Tibial nerve (tissue), 4 donors: Measurements from ENCODE around the gene ZNF606. TPM values are rescaled to one million over a fixed set of nuclear protein-coding genes. Genes with fewer than 3 reads are reported as not detected.

Experiments used
- DNase-seq, 2 donors: peaks; one replicate each; pipeline ENCODE4 v3.0.0-alpha.2; 2019; ENCODE audit warnings: low spot score in 2 of 2
- H3K27ac ChIP-seq, 4 donors: fragments of 200-600 bp; sonication (generic) in 3 of 4; one replicate each; pipeline ENCODE4 v1.5.1; 2017 to 2019; ENCODE audit warnings: mild to moderate bottlenecking in 1 of 4
- H3K27me3 ChIP-seq, 2 donors: fragments of 200-600 bp; sonication (generic) in 1 of 2; one replicate each; pipeline versions ENCODE4 v1.5.1 to v1.6.0; 2017 to 2019
- H3K36me3 ChIP-seq, 3 donors: fragments of 200-600 bp; sonication (generic); one replicate each; pipeline ENCODE4 v1.5.1; 2018 to 2019
- H3K4me1 ChIP-seq, 4 donors: fragments of 200-600 bp; sonication (generic) in 3 of 4; one replicate each; pipeline ENCODE4 v1.5.1; 2017 to 2019
- H3K4me3 ChIP-seq, 4 donors: fragments of 200-600 bp; sonication (generic) in 3 of 4; one replicate each; pipeline ENCODE4 v1.5.1; 2017 to 2019; ENCODE audit warnings: mild to moderate bottlenecking in 1 of 4, moderate library complexity in 1 of 4
- H3K9me3 ChIP-seq, 4 donors: fragments of 200-600 bp; sonication (generic) in 3 of 4; one replicate each; pipeline ENCODE4 v1.5.1; 2017 to 2019
- CTCF ChIP-seq, 5 experiments: fragments of 200-600 bp in 3 of 5; fragments of 450-650 bp in 2 of 5; sonication (generic) in 3 of 5; IDR thresholded peaks; one replicate each; pipeline ENCODE4 v1.5.1; 2016 to 2019; ENCODE audit warnings: antibody characterized with exemption in 5 of 5, mild to moderate bottlenecking in 3 of 5, moderate library complexity in 2 of 5
- EP300 ChIP-seq, 2 donors: sonication (generic); formaldehyde crosslinking; IDR thresholded peaks; one replicate each; pipeline ENCODE4 v1.6.1; 2017; ENCODE audit warnings: antibody characterized with exemption in 2 of 2, mild to moderate bottlenecking in 1 of 2
- POLR2A ChIP-seq, 2 donors: fragments of 450-650 bp; IDR thresholded peaks; one replicate each; pipeline ENCODE4 v1.6.1; 2017; ENCODE audit warnings: antibody characterized with exemption in 2 of 2, mild to moderate bottlenecking in 2 of 2, moderate library complexity in 2 of 2
- WGBS, 2 donors: methylation state at CpG; one replicate each; pipeline ENCODE4 v1.1.5; 2018; 5-methylcytosine and 5-hydroxymethylcytosine counted together
- total RNA-seq, 4 donors: library from RNA; depleted of rRNA; stranded (reverse); fragments of >200 nt; gene quantifications; one replicate each; pipeline ENCODE4 v1.1.0, GENCODE V29; 2016

ZNF606 gene
- total RNA-seq, result 10 to 100 TPM; 24.6 to 44.4 (median 37.7) TPM

- Histone ChIP-seq H3K36me3 (peaks cover 0 to 75% (median 38%) of the 10 kb centered on the region in 3 donors), H3K4me3 (peak within 1 kb of the TSS; percentile 78 to 97 (median 85)), H3K4me1 (peaks cover 0 to 30% (median 9%) of the 10 kb centered on the region in 4 donors), H3K27ac (peak within 1 kb of the TSS; percentile 72 to 96 (median 92)), H3K27me3 (no peaks in the 10 kb centered on the region), H3K9me3 (peaks cover 0 to 77% (median 13%) of the 10 kb centered on the region in 4 donors)
- peak; percentile 64 to 66 for DNase-seq
- peak; percentile 55 to 95 for TF ChIP-seq EP300 (IDR thresholded peaks at IDR 0.05)
- TF ChIP-seq CTCF (IDR thresholded peaks at IDR 0.05), result peak in 1 of 5 experiments; percentile 23
- peak; percentile 18 to 78 for TF ChIP-seq POLR2A (IDR thresholded peaks at IDR 0.05)
- 1% methylated on average over 45 to 59 of the region's 91 CpGs for WGBS, 2 donors
Measured at GRCh38 chr19:58002384-58003173, at the start of gene ZNF606. ZNF606 (minus strand) TSS chr19:58002820; CDS start chr19:58001319, 1,501 bp downstream.

GRCh38 chr19:58052256-58052655 lies 49.6 kb upstream of the ZNF606 start:
- Histone ChIP-seq H3K27me3 (no peaks in the 10 kb centered on the region), H3K4me3 (no peak overlapping the region), H3K36me3 (no peaks in the 10 kb centered on the region), H3K4me1 (no peaks in the 10 kb centered on the region), H3K9me3 (peaks cover 0 to 80% (median 9%) of the 10 kb centered on the region in 4 donors), H3K27ac (no peak overlapping the region)
- 97 to 98% methylated on average over 11 to 16 of the region's 16 CpGs for WGBS, 2 donors
- TF ChIP-seq CTCF (IDR thresholded peaks at IDR 0.05) (no peak), POLR2A (IDR thresholded peaks at IDR 0.05) (no peak), EP300 (IDR thresholded peaks at IDR 0.05) (no peak)
- no peak for DNase-seq

GRCh38 chr19:58047672-58048071 lies 45.1 kb upstream of the ZNF606 start:
- H3K27me3 ChIP-seq, result no peaks in the 10 kb centered on the region
- H3K4me3 ChIP-seq, result no peak overlapping the region
- DNase-seq, result no peak
- TF ChIP-seq POLR2A (IDR thresholded peaks at IDR 0.05) (no peak), EP300 (IDR thresholded peaks at IDR 0.05) (no peak), CTCF (IDR thresholded peaks at IDR 0.05) (no peak)
- 88 to 96% methylated on average over 7 to 12 of the region's 12 CpGs for WGBS, 2 donors
- peaks cover 0 to 100% (median 11%) of the 10 kb centered on the region in 4 donors for H3K9me3 ChIP-seq
- H3K27ac ChIP-seq, result no peak overlapping the region
- no peaks in the 10 kb centered on the region for H3K4me1 ChIP-seq
- H3K36me3 ChIP-seq, result no peaks in the 10 kb centered on the region

GRCh38 chr19:58046856-58047255 lies 44.2 kb upstream of the ZNF606 start:
- H3K27ac ChIP-seq, result no peak overlapping the region
- H3K27me3 ChIP-seq, result no peaks in the 10 kb centered on the region
- no peak overlapping the region for H3K4me3 ChIP-seq
- TF ChIP-seq POLR2A (IDR thresholded peaks at IDR 0.05), result no peak
- no peak for TF ChIP-seq EP300 (IDR thresholded peaks at IDR 0.05)
- TF ChIP-seq CTCF (IDR thresholded peaks at IDR 0.05), result no peak
- no peak for DNase-seq
- 72 to 86% methylated on average over 4 to 5 of the region's 7 CpGs for WGBS, 2 donors
- no peaks in the 10 kb centered on the region for H3K36me3 ChIP-seq
- H3K4me1 ChIP-seq, result no peaks in the 10 kb centered on the region
- H3K9me3 ChIP-seq, result peaks cover 0 to 100% (median 13%) of the 10 kb centered on the region in 4 donors

GRCh38 chr19:58045411-58046050 lies 42.9 kb upstream of the ZNF606 start:
- Histone ChIP-seq H3K27me3 (no peaks in the 10 kb centered on the region), H3K36me3 (no peaks in the 10 kb centered on the region), H3K9me3 (peaks cover 0 to 100% (median 13%) of the 10 kb centered on the region in 4 donors), H3K27ac (no peak overlapping the region), H3K4me1 (no peaks in the 10 kb centered on the region), H3K4me3 (no peak overlapping the region)
- WGBS, 2 donors, result 91 to 96% methylated on average over 19 to 23 of the region's 24 CpGs
- TF ChIP-seq EP300 (IDR thresholded peaks at IDR 0.05) (no peak), POLR2A (IDR thresholded peaks at IDR 0.05) (no peak), CTCF (IDR thresholded peaks at IDR 0.05) (no peak)
- no peak for DNase-seq
